Mesenteric fat pad (tissue), 1 donor: ENCODE results near the gene PRDM1. TPM values are rescaled to one million over a fixed set of nuclear protein-coding genes. Genes with fewer than 3 reads are reported as not detected.

ENCODE experiments used
- DNase-seq: peaks from one replicate; pipeline ENCODE4 v3.0.0-alpha.2; 2020; ENCODE audit warnings: low spot score
- total RNA-seq: library from RNA; stranded (reverse); fragmentation: NEBNext Ultra II Directional; extraction: Animal tissue kit (Norgen Biotek cat#: 25700); gene quantifications from one replicate; pipeline ENCODE4 v1.2.1, GENCODE V29; 2021
- donor health status: DM: yes; HTN: yes; CAD: no.

The PRDM1 gene
- total RNA-seq, 1 donor from 2014 or later = 10.6 TPM

DNA sequence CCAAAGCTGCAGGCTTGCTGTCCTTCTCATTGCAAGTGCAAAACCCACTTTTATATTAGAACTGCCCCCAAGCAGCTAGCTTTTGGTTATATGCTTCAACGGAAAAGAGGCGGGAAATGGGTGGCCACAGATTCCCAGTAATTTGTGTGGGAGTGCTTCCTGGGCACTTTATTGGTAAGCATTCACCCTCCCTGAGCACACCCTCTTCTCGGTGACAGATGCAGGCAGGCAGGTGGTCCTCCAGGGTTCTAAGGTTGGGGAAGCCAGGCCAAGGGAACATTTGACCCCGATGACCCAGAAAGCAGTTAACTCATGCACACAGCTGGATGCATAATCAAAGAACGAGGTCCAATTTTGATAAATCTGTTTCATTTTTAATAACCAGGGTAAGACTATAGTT, 29.1 kb downstream of the PRDM1 start:
- no peak for DNase-seq

DNA sequence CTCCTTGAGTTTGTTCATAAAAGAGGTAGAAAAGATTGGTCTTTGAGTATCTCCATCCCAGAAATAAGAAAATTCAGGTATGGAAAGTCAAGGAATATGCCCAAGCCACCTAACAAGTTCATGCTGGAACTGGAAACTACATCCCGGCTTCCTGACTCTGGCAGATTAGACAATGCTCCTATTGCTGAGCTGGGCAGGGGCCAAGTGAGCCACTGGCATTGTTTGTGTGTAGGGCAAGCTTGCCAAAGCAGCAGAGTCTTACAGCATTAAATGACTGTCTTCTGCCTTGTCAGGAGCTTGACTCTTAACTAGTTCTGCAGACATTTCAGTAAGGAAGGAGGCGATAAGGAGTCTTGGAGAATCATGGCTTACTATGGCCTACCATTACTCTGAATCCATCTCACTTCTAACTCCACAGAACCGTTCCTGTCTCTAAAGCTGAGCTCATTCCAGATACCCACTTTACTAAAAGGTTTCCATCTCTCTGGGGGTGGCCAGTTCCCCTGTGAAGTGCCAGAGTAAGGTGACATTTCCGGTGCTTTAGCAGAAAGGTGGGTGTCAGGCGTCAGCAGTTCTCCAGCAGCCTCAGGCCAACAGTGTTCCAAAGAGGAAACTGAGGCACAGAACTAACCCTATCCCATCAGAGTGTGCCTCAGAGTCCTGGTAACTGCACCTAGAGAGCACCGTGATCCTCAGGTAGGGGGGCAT, 30.1 kb downstream of the PRDM1 start:
- DNase-seq = no peak

DNA sequence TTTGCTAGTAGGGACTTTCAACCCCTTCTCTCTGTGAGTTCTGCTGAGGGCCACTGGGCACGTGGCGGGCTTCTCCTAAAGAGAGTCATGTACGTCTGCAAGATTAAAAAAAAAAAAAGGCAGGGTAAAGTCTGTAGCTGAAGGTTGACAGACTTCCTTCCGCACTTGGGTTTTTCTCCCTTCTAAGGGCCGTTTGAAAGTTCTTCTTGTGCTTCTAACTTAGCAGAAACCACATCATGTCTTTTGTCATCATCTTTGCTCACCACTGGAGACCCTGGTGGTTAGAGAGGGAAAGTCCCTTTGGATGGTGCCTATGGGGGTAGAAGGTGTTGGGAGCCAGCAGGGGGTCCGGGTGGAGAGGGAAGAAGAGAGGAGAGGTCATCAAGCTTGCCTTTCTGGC, 31.4 kb downstream of the PRDM1 start:
- DNase-seq = no peak

DNA sequence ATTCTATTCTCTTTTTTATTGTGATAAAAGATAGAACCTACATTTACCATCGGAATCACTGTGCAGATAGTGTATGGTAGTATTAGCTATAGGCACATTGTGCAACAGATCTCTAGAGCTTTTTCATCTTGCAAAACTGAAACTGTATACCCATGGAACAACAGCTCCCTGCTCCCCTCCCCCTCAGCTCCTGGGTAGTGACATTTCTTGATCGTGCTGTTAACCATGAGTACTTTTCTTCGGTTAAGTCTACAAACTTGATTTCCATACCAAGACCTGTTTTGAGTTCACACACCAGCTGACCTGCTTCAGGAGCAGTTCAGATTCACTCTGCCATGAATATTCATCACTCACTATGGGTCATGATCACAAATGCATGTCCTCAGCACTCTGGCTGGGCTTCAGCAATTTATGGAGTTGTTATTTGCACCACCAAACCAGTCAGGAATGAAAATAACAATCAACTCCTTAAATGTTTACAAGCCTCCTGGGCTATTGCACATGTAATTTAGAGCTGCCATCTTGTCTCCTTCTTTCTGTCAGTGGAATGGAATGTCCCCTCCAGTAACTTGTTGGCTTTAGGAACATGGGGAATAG, 32.8 kb downstream of the PRDM1 start:
- DNase-seq = no peak

DNA sequence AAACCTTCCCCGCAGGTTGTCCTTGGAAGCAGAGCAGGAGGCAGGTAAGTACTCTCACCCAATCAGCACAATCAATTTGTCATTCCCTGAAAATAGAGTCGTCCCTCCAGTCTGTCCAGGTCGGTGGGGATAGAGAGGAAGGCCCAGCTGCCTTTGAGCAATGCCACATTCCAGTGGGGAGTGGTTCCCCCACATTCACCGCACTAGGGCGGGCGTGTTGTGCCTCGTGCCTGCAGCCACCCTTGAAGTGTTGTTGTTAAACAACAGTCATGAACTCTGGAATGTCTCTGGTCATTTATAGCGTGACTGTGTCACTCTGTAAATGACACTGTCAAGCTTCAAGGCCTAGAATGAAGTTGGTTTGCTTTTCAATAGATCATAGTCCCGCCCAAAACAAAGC, 33.4 kb downstream of the PRDM1 start:
- DNase-seq = no peak

DNA sequence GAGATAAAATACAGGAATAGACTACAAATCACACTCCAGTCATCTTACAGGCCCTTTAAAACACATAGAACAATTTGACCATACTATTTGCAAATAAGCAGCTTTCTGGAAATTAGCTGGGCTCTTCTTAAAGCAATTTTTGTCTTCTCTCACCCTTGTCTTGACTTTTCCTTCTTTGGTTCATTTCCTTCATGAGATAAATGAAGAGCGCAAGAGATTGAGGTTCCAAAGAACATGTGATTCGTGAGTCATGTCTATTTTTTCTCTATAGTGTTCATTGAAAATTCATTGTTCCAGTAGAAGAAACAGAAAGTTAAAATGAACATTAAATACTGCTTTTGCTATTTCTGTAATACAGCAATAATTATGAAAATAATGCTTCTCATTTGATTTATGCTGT, 33.9 kb downstream of the PRDM1 start:
- no peak for DNase-seq

DNA sequence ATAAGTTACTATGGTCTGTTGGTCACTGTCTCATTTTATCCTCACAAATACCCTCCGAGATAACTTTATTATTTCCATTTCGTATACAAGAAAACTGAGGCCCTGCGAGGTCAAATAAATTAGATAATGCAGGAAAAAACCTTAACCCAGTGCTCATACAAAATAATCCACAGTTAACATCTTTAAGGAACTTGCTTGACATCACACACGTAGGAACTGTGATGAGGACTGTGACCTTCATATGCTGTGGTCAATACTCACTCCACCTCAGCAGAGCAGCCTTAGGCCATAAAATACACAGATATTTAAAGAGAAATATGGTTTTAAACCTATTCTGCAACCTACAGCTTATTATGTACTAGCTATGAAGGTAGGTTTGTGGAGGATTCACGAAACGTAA, 34.3 kb downstream of the PRDM1 start:
- DNase-seq = no peak

DNA sequence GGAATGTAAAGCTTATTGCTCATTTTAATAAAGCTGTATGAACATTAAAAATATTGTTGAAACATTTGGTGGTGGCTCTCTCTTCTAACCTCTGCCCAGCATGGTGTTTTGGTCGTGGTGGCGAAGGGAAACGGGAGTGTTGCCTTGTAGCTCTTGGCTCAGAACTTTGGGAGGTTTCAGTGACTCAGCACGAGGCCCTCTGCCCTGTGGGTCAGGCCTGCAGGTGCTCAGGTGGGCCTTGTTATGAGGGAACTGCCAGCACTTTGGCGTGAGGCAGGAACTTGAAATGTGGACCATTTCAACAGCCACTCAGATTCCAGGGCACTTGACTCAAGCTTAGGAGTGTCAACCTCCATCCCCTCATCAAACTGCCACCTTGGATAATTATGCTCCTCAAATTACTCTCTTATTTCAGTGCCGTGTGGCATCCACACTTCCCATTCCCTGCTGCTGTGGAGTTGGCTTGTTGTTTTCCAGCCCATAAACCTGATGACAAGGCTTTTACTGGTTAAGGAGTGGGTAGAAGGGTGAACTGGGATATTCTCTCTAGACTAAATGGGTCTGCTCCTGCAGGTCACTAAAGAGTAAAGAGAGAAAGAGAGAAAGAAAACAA, 36.3 kb downstream of the PRDM1 start:
- no peak for DNase-seq

DNA sequence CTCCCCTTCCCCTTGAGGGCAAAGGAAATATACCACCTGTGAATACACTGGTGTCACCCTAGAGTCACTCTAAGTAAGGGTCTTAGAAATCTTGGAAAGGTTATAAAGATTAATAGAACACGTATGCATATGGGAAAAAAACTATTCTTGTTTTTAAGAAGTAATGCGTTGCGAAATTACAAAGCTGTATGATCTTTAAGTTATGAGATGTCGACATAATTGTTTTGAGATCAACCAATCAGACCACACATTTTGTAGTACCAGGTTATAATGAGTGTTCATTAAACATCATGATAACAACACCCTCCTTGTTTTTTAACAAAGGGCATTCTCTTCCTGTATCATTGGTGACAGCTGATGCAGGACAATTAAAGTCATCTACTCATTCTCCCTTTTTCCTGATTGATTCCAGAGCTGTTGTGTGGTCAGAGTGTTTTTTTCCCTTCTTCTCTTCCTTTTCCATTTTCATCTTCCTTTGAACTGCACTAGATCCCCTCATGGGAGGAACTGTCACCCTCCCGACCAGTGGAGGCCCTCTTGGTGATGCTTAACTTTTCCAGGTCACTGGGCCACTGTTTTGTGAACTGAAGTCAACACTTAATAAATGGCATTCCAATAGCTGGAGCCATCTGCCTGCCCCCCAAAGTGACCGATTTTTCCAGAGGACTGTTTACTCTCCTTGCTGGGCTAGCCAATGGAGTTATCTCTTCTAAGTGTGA, 37.0 kb downstream of the PRDM1 start:
- no peak for DNase-seq

DNA sequence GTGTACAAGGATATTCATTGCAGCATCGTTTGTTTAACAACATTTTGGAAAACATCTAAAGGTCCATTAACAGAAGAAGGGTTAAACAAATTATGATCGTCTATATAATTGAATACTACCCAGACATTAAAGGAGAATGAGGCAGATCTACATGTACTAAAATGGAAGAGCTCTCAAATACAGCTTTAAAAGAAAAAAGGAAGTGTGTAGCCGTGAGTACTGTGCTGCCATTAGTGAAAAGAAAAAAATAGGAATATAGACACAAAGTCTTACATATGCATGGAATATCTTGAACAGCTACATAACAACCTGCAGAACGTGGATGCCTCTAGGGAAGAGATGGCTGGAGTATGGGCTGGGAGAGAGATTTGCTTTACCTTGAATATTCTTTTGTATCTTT, 37.9 kb downstream of the PRDM1 start:
- DNase-seq = no peak

DNA sequence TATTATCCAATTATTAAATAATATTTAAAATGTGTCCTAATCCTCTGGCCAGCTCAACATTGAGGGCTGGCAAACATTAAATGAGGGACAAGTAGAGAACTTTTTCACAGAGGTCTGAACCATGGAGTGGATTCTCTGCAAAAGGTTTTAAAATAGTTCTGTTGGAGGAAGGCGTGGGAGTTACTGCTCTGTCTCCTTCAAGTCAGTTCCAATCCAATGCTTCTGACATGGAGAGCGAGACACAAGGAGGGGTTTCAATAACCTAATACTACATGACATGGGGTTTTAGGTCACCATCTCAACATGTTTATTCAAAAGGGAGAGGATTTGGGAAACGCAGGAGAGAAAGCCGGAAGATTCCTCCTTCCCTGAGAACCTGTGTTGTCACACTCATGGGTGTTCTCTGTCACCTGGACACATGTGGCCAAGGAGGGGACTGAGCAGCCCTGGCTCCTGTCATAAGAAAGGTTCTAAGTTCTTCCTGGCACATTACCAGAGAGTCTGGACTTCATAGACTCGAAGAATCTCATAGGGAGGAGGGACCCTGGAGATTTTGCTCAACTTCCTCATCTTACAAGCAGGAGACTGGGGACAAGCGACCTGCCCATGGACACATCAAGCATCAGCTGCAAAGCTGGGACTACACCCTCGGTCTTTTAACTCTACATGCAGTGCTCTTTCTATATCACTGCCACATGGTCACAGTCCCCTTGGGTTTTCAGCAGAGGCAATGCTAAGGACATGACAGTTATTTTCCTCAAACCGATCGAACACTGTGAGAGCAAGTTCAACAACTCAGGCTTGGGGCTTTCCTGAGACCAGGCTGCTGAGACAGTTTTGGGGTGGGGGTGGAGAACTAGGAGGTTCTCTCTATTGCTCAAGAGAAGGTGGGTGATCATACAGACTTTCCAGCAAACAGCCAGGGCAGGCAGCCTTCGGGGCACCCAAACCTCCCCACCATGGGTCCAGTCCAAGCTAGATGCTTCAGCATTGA, 38.6 kb downstream of the PRDM1 start:
- DNase-seq = no peak

DNA sequence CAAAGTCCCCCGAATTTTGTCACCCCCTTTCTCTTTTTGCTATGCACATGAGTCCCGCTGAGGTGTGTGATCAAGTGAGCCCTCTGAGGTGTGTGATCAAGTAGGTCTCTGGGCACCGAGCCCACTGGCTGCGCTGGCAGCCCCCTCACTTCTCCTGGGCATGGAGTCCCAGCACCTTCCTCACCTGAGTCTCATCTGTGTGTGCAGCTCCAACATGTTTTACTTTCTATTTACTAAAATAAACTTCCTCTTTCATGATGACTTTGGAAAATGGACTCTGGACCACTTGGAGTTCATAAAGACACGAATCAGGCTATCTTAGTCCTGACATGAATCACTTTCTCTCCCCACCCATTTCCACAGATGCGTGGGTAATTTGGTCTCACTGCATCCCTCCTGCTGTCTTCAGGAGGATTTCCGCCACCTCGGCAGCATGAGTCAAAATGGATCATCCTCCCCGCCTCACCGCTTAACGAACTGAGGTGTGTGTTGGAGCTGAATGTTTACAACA, 39.8 kb downstream of the PRDM1 start:
- no peak for DNase-seq

DNA sequence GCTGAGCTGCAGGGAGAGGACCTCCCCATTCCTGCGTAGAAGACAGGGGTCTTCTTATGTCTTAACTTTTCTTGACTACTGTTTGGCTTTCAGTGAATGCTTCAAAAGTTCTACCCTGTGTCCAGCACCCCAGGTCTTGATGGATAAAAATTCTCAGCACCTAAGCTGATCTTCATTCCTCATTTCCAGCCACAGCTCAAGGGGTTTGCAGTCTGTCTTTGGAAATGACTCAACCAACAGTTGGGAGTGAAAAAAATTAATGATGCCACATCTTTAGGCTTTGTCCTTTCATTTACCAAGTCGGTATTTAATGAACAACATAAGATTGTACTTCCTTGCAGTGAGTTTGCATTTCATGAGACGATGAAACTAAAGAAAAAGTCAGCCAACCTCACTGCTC, 40.3 kb downstream of the PRDM1 start:
- no peak for DNase-seq

DNA sequence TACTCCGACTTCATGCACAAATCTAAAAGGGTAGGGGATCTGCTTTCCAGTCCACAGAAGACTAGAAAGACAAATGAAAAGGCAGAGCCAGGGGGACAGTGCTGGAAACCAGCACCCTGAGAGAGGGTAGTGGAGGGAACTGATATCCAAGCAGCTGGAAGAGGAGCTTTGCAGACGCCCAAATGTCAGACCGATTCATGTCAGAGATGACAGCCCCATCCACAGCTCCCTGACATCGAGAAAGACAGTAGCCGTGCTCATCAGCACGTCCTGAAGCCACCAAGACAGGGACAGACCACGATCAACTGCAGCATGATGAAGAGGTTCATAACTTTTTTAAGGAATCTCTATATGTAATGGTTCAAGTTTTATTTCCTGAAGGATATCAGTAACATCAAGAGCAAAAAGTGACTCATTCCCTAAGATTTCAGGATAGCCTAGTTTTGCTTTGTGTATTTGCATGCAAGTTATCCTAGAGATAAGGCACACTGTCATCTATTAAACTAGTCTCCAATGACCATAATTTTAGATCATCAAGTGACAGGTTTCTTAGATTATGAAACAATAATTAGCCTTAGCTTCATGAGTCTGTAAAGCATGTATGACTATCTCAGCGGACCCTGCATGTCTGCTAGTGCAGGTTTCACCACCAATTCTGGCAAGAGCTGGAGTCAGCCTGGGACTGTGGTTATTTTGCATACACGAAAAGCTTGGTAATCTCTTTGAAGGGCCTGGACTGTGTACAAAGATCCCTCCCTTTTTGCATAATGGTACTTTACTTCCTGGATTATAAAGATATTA, 43.0 kb downstream of the PRDM1 start:
- DNase-seq = no peak

DNA sequence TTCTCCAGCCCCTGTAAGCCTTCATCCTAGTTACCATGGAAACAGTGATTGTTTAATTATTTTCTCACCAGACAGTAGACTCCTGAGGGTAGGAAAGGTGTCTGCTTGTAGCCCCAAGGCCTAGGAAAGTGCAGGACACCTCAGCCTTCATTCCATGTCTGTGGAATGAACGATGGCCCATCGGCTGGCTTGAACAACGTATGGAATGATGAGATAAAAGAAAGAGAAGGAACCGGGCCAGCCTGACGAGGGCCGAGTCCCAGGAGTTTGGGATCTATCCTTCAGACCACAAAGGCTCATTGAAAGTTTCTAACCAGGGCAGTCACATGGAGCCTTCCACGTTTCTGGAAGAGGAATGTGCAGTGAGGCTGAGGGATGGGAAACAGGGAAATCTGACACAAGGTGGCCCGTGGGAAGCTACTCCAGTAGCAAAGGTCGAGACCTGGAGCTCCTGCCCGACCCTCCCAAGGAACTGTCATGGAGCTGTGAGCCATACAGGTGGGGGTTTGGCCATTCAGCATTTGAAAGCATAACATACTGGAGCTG, 46.1 kb downstream of the PRDM1 start:
- no peak for DNase-seq

DNA sequence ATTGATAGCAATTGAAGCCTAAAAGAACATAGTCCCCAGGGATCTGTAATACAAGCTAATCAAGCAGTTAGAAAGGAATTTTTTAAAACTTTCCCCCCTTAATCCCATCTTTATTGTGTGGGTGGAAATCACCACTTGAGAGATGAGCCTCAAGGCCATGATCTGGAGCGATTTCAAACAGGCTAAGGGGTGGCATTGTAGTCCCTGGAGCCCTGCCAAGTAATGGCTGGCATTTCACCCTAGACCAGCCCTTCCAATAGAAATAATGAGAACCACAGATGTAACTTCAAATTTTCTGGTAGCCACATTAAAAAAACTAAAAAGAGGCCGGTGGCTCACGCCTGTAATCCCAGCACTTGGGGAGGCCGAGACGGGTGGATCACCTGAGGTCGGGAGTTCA, 46.9 kb downstream of the PRDM1 start:
- no peak for DNase-seq

DNA sequence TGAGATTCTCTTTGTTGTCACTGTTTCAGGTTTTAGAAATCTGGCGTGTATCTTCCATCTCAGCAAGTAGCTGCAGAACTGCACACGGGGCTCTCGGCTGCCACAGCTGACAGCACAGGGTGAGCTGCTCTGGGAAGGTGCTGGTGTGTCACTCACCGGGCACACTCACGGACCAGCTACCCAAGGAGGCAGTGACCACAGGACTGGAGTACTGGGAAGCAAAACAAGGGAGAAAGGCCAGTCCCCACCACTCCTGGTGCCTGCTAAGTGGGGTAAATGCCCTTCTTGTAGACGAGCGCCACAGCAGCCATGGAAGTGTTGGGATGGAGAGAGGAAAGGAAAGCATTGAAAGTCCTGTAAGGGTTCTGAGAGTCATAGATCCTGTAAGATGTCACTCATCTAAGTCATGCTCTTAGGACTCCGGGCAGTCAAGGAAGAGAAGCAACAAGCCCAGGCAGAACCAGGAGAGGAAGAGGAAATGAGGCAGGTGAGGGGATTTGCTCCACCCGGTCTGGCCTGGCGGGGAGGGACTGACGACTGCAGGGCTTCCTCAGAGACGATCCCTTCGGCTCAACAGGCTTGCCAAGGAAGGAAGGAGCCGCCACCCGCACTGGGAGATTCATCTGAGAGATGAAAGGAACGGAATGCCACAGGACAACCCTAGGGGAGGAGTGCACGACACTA, 48.1 kb downstream of the PRDM1 start:
- DNase-seq = no peak

DNA sequence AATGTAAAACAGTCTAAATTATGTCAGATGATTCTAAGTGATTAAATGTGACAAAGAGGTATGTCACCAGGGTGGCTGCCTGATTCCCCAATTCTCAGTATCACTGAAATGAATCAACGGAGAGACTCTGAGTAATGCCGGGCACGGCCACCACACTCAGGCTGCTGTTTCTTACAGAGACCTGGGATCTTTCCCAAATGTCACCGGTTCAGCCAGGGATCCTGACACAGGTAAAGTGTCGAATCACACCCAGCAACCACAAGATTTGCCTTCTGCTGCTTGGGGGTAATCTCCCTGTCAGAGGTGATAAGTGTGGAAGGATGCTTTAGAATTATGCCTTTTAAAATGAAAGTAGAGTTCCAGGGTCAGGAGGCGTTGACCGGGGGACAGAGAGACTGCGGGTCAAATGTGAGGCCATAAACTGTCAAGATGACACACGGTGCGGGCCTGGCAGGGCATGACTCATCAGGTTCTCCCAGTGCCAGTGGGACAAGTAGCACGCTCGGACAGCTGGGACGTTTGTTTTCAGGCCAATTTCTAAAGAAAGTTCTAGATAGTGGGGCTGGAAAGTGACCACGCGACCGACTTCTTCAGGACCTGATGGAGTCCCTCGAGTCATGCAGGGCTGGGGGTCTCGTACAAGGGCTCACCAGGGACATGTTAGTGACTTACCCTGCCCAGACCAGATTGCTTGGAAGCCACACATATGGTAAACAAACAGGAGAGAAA, 48.9 kb downstream of the PRDM1 start:
- DNase-seq = no peak
